WTC11 (cell line): ENCODE data around the gene AGPAT3. TPM values are rescaled to one million over a fixed set of nuclear protein-coding genes. Genes with fewer than 3 reads are reported as not detected.

Experiments
- ATAC-seq: fragments of 200-7000 bp; cut with Tn5 transposase; 2 replicates; pipeline ENCODE4 v1.10.0; 2021; ENCODE audit warnings: mild to moderate bottlenecking, moderate library complexity
- CTCF ChIA-PET: fragments of 300-600 bp; sonication (Branson Sonifier 250); formaldehyde crosslinking; loops from one replicate; lab custom pipeline; 2021; ENCODE audit warnings: antibody characterized with exemption; lab: Charles Lee
- POLR2A ChIA-PET: fragments of 350-600 bp; sonication (Branson Sonifier 250); formaldehyde crosslinking; loops from one replicate; lab custom pipeline; 2021; ENCODE audit warnings: antibody characterized with exemption; lab: Charles Lee
- DNase-seq: peaks from one replicate; pipeline ENCODE4 v3.0.0; 2021; ENCODE audit warnings: low spot score
- H3K27ac Mint-ChIP-seq: 2 replicates; pipeline ENCODE4 v1.8.0; 2021; ENCODE audit warnings: mixed read lengths
- H3K27me3 Mint-ChIP-seq: 2 replicates; pipeline ENCODE4 v1.8.0; 2021; ENCODE audit warnings: low read depth, mild to moderate bottlenecking, moderate library complexity, mixed read lengths
- H3K36me3 Mint-ChIP-seq: 2 replicates; pipeline ENCODE4 v1.8.0; 2021; ENCODE audit warnings: mixed read lengths
- H3K4me1 Mint-ChIP-seq: 2 replicates; pipeline ENCODE4 v1.8.0; 2022; ENCODE audit warnings: mixed read lengths
- H3K4me3 Mint-ChIP-seq: 2 replicates; pipeline ENCODE4 v1.8.0; 2021; ENCODE audit warnings: mild to moderate bottlenecking, moderate library complexity, mixed read lengths
- H3K9me3 Mint-ChIP-seq: 2 replicates; pipeline ENCODE4 v1.8.0; 2021; ENCODE audit warnings: mixed read lengths
- CBFB ChIP-seq: sonication (generic); formaldehyde crosslinking; IDR thresholded peaks from 2 replicates; pipeline ENCODE4 v1.8.1; 2022; ENCODE audit warnings: mild to moderate bottlenecking, low read depth, missing genetic modification reagents
- CREM ChIP-seq: sonication (generic); formaldehyde crosslinking; IDR thresholded peaks from 2 replicates; pipeline ENCODE4 v1.8.1; 2022; ENCODE audit warnings: mild to moderate bottlenecking, missing genetic modification reagents, moderate library complexity
- EMX1 ChIP-seq: fragments of 250-450 bp; sonication (Bioruptor Pico); IDR thresholded peaks from 2 replicates; pipeline ENCODE4 v1.8.0; 2021; ENCODE audit warnings: mild to moderate bottlenecking
- ESRRA ChIP-seq: sonication (generic); formaldehyde crosslinking; IDR thresholded peaks from 2 replicates; pipeline ENCODE4 v1.8.1; 2022; ENCODE audit warnings: mild to moderate bottlenecking, missing genetic modification reagents, borderline replicate concordance
- GABPB1 ChIP-seq: sonication (generic); formaldehyde crosslinking; IDR thresholded peaks from 2 replicates; pipeline ENCODE4 v1.8.1; 2023; ENCODE audit warnings: mild to moderate bottlenecking, missing genetic modification reagents
- GRHL2 ChIP-seq: fragments of 250-450 bp; sonication (Bioruptor Pico); IDR thresholded peaks from 2 replicates; pipeline ENCODE4 v1.8.0; 2022; ENCODE audit warnings: mild to moderate bottlenecking, moderate library complexity; ENCODE audit not compliant: insufficient replicate concordance, severe bottlenecking
- HMGA2 ChIP-seq: fragments of 250-450 bp; sonication (Bioruptor Pico); IDR thresholded peaks from 2 replicates; pipeline ENCODE4 v1.4.0; 2021; ENCODE audit warnings: mild to moderate bottlenecking, moderate library complexity
- JUN ChIP-seq: sonication (generic); formaldehyde crosslinking; IDR thresholded peaks from 2 replicates; pipeline ENCODE4 v1.8.0; 2023; ENCODE audit warnings: mild to moderate bottlenecking, missing genetic modification reagents
- KAT7 ChIP-seq: sonication (generic); formaldehyde crosslinking; IDR thresholded peaks from 2 replicates; pipeline ENCODE4 v1.8.1; 2023; ENCODE audit warnings: missing genetic modification reagents, mild to moderate bottlenecking, borderline replicate concordance
- NFE2L1 ChIP-seq: sonication (generic); formaldehyde crosslinking; IDR thresholded peaks from 2 replicates; pipeline ENCODE4 v1.8.1; 2023; ENCODE audit warnings: missing genetic modification reagents
- NFYB ChIP-seq: sonication (generic); formaldehyde crosslinking; conservative IDR thresholded peaks from 2 replicates; pipeline ENCODE4 v1.8.0; 2022; ENCODE audit warnings: low read depth, missing genetic modification reagents
- NR1H2 ChIP-seq: sonication (generic); formaldehyde crosslinking; IDR thresholded peaks from 2 replicates; pipeline ENCODE4 v1.9.0; 2021; ENCODE audit warnings: mild to moderate bottlenecking, moderate library complexity, missing genetic modification reagents
- NR2C2 ChIP-seq: sonication (generic); formaldehyde crosslinking; IDR thresholded peaks from 2 replicates; pipeline ENCODE4 v1.8.0; 2022; ENCODE audit warnings: mild to moderate bottlenecking, missing genetic modification reagents
- OVOL2 ChIP-seq: fragments of 250-450 bp; sonication (Bioruptor Pico); IDR thresholded peaks from 2 replicates; pipeline ENCODE4 v1.9.0; 2021; ENCODE audit warnings: mild to moderate bottlenecking, borderline replicate concordance
- SOX15 ChIP-seq: fragments of 250-450 bp; sonication (Bioruptor Pico); IDR thresholded peaks from 2 replicates; pipeline ENCODE4 v1.9.0; 2021; ENCODE audit warnings: mild to moderate bottlenecking
- ZNF138 ChIP-seq: sonication (generic); formaldehyde crosslinking; conservative IDR thresholded peaks from 2 replicates; pipeline ENCODE4 v1.8.1; 2022; ENCODE audit warnings: mild to moderate bottlenecking, moderate library complexity, missing genetic modification reagents
- ZNF317 ChIP-seq: sonication (generic); formaldehyde crosslinking; IDR thresholded peaks from 2 replicates; pipeline ENCODE4 v1.8.1; 2023; ENCODE audit warnings: low read depth, mild to moderate bottlenecking, moderate library complexity, missing genetic modification reagents, borderline replicate concordance
- ZNF396 ChIP-seq: fragments of 250-450 bp; sonication (Bioruptor Pico); IDR thresholded peaks from 2 replicates; pipeline ENCODE4 v1.8.0; 2021; ENCODE audit warnings: mild to moderate bottlenecking, moderate library complexity, borderline replicate concordance
- ZNF416 ChIP-seq: fragments of 250-450 bp; sonication (Bioruptor Pico); IDR thresholded peaks from 2 replicates; pipeline ENCODE4 v1.9.0; 2021; ENCODE audit warnings: mild to moderate bottlenecking, inconsistent platforms
- total RNA-seq: library from RNA; stranded (reverse); gene quantifications from 3 replicates; pipeline ENCODE4 v1.2.3, GENCODE V29; 2021
- TF ChIP-seq, protein P1 (sequence below): fragments of 250-450 bp; sonication (Bioruptor Pico); IDR thresholded peaks from 2 replicates; pipeline ENCODE4 v1.8.0; 2021; ENCODE audit warnings: mild to moderate bottlenecking
- TF ChIP-seq, protein P2 (sequence below): sonication (generic); formaldehyde crosslinking; IDR thresholded peaks from 2 replicates; pipeline ENCODE4 v1.8.0; 2022; ENCODE audit warnings: mild to moderate bottlenecking, missing genetic modification reagents
- TF ChIP-seq, protein P3 (sequence below): fragments of 250-450 bp; sonication (Bioruptor Pico); IDR thresholded peaks from 2 replicates; pipeline ENCODE4 v2.1.2; 2022; ENCODE audit warnings: mild to moderate bottlenecking, moderate library complexity
- TF ChIP-seq, protein P4 (sequence below): sonication (generic); formaldehyde crosslinking; conservative IDR thresholded peaks from 2 replicates; pipeline ENCODE4 v1.8.1; 2023; ENCODE audit warnings: mild to moderate bottlenecking, low read depth, missing genetic modification reagents, moderate library complexity

Gene AGPAT3
- total RNA-seq, 1 experiment from 2014 or later: 5.6 TPM

DNA sequence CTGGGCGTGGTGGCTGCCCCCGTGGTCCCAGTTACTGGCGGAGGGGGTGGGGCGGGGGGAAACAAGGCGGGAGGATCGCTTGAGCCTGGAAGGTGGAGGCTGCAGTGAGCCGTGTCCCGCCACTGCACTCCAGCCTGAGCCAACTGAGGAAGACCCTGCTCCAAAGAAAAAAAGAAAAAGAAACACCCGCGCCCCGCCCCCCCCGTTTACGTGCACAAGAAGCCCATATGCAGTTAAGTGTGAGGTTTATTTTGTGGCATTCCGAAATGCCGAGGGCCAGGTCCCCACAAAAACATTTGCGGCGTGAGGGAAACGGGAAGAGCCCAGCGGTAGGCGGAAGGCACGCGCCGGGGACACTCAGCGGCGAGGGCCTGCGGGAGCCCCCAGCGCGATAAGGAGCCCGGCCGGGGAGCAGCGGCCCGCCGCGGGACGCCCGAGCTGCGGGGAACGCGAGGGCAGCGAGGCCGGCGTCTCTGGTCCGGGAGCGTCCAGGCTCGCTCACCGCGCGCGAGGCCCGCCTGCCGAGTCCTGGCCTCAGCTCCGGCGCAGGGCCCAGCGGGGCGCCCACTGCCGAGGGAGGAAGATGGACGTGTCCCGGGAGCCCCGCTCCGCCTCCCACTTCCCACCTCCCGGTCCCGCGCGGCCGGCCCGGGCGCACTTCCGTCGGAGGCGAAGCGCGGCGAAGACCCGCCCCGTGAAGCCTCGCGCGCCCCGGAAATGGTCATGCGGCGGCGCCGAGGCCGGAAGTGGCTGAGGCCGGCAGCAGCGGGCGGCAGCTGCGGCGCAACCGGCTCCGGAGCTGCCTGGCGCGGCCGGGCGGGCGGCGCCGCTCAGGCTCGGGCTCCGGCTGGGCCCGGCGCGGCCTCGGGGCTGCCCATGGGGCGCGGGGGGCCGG is 146.8 kb downstream of the AGPAT3 start, which contains the start of gene TRAPPC10 (continued):
- TF ChIP-seq HMGA2 (CRISPR knock-in tag) (no peak), ESRRA (CRISPR knock-in tag) (0 out of 2 replicates have a peak, but pooled peaks have one; percentile 39), EMX1 (no peak), JUN (CRISPR knock-in tag) (peak; percentile 68; the same call in 1 of the 2 replicates), NR1H2 (CRISPR knock-in tag) (no peak), NR2C2 (CRISPR knock-in tag) (no peak), NFYB (CRISPR knock-in tag) (no peak), NFE2L1 (CRISPR knock-in tag) (0 out of 2 replicates have a peak, but pooled peaks have one; percentile 54)
- TF ChIP-seq, protein P1, sequence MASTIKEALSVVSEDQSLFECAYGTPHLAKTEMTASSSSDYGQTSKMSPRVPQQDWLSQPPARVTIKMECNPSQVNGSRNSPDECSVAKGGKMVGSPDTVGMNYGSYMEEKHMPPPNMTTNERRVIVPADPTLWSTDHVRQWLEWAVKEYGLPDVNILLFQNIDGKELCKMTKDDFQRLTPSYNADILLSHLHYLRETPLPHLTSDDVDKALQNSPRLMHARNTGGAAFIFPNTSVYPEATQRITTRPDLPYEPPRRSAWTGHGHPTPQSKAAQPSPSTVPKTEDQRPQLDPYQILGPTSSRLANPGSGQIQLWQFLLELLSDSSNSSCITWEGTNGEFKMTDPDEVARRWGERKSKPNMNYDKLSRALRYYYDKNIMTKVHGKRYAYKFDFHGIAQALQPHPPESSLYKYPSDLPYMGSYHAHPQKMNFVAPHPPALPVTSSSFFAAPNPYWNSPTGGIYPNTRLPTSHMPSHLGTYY: no peak
- TF ChIP-seq, protein P2, sequence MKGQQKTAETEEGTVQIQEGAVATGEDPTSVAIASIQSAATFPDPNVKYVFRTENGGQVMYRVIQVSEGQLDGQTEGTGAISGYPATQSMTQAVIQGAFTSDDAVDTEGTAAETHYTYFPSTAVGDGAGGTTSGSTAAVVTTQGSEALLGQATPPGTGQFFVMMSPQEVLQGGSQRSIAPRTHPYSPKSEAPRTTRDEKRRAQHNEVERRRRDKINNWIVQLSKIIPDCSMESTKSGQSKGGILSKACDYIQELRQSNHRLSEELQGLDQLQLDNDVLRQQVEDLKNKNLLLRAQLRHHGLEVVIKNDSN (CRISPR knock-in tag): 0 out of 2 replicates have a peak, but pooled peaks have one; percentile 13
- TF ChIP-seq, protein P3, sequence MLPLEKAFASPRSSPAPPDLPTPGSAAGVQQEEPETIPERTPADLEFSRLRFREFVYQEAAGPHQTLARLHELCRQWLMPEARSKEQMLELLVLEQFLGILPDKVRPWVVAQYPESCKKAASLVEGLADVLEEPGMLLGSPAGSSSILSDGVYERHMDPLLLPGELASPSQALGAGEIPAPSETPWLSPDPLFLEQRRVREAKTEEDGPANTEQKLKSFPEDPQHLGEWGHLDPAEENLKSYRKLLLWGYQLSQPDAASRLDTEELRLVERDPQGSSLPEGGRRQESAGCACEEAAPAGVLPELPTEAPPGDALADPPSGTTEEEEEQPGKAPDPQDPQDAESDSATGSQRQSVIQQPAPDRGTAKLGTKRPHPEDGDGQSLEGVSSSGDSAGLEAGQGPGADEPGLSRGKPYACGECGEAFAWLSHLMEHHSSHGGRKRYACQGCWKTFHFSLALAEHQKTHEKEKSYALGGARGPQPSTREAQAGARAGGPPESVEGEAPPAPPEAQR: no peak

DNA sequence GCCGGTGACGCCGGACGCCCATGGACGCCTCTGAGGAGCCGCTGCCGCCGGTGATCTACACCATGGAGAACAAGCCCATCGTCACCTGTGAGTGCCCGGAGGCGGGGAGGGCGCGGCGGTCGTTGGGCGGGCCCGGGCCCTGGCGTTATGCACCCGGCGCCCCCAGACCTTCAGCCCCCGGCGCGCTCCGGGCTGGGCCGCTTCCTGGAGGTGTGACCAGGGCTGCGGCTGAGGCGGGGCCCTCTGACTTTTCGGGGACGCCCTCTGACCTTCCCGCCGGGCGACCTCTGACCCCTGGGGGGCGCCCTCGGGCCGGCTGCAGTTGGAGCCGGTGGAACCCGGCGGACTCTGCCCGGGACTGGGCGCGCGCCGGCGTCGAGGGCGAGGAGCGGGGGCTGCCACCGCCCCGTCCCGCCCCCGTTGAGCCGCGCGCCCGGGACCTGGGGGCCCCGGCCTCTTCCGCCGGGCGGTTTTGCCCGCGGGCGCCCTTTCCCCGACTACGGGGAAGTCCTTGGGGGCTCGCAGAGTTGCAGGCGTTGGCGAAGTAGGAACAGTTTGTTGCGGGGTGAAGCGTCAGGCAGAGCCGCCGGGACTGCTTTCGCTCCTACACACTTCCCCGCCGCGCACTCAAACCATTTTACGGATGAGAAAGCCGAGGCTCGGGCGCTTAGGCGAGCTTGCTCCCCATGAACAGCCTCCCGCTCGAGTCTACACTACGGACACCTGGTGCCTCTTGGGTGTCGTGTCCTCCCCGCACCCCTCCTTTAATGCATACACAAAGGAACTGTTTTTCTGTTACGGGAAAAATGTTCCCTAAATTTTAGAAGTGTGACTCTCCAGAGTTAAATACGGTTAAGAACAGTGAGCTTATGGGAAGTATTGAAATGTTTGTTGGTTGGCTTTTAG is 147.7 kb downstream of the AGPAT3 start:
- H3K27me3 Mint-ChIP-seq: no peaks in the 10 kb centered on the region
- H3K4me1 Mint-ChIP-seq: peaks cover 30% of the 10 kb centered on the region
- CTCF ChIA-PET: interaction anchor here (1.1 to 1.5 kb wide), 3 partner anchors 59 to 285 kb away, joined by 3 to 4 read pairs (median 3); no protein-coding TSS in a partner anchor
- H3K4me3 Mint-ChIP-seq: peak overlapping the region; percentile 84
- peak; percentile 89 for ATAC-seq
- POLR2A ChIA-PET: interaction anchor here (0.6 to 1.5 kb wide), 3 partner anchors 24 to 31 kb away, joined by 3 to 6 read pairs (median 3); no protein-coding TSS in a partner anchor
- no peaks in the 10 kb centered on the region for H3K36me3 Mint-ChIP-seq
- peak overlapping the region; percentile 96 for H3K27ac Mint-ChIP-seq
- H3K9me3 Mint-ChIP-seq: no peaks in the 10 kb centered on the region
- DNase-seq: peak; percentile 88
- TF ChIP-seq ZNF138 (CRISPR knock-in tag) (no peak), ZNF396 (no peak), ZNF317 (CRISPR knock-in tag) (no peak), NR2C2 (CRISPR knock-in tag) (peak; percentile 64; the same call in 1 of the 2 replicates), HMGA2 (CRISPR knock-in tag) (no peak), OVOL2 (CRISPR knock-in tag) (no peak), ZNF416 (CRISPR knock-in tag) (no peak), KAT7 (CRISPR knock-in tag) (no peak; the same call in 1 of the 2 replicates), ESRRA (CRISPR knock-in tag) (no peak), GABPB1 (CRISPR knock-in tag) (0 out of 2 replicates have a peak, but pooled peaks have one; percentile 26), CREM (CRISPR knock-in tag) (no peak), GRHL2 (CRISPR knock-in tag) (no peak), CBFB (CRISPR knock-in tag) (no peak), SOX15 (CRISPR knock-in tag) (no peak)
- TF ChIP-seq, protein P4, sequence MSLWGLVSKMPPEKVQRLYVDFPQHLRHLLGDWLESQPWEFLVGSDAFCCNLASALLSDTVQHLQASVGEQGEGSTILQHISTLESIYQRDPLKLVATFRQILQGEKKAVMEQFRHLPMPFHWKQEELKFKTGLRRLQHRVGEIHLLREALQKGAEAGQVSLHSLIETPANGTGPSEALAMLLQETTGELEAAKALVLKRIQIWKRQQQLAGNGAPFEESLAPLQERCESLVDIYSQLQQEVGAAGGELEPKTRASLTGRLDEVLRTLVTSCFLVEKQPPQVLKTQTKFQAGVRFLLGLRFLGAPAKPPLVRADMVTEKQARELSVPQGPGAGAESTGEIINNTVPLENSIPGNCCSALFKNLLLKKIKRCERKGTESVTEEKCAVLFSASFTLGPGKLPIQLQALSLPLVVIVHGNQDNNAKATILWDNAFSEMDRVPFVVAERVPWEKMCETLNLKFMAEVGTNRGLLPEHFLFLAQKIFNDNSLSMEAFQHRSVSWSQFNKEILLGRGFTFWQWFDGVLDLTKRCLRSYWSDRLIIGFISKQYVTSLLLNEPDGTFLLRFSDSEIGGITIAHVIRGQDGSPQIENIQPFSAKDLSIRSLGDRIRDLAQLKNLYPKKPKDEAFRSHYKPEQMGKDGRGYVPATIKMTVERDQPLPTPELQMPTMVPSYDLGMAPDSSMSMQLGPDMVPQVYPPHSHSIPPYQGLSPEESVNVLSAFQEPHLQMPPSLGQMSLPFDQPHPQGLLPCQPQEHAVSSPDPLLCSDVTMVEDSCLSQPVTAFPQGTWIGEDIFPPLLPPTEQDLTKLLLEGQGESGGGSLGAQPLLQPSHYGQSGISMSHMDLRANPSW (CRISPR knock-in tag): no peak
- TF ChIP-seq, protein P1: no peak
